H54 (cell line): Measurements from ENCODE around the gene ARPC1B.
"Not testable (repeated sequence)": the region's sequence is repeated elsewhere in the genome, so short reads cannot be mapped to it uniquely, and the experiment has no call there.

ENCODE experiments used
- DNase-seq: peaks from one replicate; pipeline ENCODE4 v3.0.0; 2011; ENCODE audit warnings: low spot score, mixed read lengths; ENCODE audit not compliant: insufficient read length
- FAIRE-seq: peaks from 3 replicates; lab custom pipeline; 2011; peaks lifted over from hg19 to GRCh38; lab: Jason Lieb, UNC
- POLR2A ChIP-seq: IDR thresholded peaks from 2 replicates; pipeline ENCODE4 v1.6.1; 2011; ENCODE audit warnings: low read depth, mild to moderate bottlenecking, low read length

Gene ARPC1B

DNA sequence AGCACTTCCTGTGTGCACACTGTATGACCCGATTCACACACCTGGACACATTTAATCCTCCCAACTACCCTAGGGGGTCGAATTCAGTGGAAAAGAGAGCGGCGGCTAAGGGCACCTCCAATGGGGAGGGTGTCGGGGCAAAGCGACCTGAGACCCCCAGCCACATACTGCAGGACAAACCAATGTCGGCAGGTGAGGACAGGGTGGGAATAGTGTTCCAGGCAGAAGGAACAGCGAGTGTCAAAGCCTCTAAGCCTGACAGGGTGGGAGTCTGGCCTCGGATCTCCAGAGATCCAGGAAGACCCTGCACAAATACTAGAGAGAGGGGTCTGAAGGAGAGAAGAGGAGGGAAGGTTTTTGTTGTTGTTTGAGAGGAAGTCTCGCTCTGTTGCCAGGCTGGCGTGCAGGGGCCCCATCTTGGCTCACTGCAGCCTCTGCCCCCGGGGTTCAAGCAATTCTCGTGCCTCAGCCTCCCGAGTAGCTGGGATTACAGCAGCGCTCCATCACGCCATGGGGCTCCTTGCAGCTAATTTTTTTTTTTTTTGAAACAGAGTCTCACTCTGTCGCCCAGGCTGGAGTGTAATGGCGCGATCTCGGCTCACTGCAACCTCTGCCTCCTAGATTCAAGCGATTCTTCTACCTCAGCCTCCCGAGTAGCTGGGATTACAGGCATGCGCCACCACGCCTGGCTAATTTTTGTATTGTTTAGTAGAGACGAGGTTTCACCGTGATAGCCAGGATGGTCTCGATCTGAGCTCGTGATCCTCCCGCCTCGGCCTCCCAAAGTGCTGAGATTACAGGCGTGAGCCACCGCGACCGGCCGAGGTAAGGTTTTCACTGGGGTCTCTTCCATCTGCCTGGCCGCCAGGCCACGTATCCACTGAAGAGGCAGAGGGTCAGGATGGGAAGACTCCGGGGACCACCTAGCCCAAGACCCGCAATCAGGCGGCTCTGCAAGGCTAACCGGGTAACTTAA lies 1.2 kb upstream of the ARPC1B start:
- DNase-seq (no peak), FAIRE-seq (no peak)
- no peak for TF ChIP-seq POLR2A

DNA sequence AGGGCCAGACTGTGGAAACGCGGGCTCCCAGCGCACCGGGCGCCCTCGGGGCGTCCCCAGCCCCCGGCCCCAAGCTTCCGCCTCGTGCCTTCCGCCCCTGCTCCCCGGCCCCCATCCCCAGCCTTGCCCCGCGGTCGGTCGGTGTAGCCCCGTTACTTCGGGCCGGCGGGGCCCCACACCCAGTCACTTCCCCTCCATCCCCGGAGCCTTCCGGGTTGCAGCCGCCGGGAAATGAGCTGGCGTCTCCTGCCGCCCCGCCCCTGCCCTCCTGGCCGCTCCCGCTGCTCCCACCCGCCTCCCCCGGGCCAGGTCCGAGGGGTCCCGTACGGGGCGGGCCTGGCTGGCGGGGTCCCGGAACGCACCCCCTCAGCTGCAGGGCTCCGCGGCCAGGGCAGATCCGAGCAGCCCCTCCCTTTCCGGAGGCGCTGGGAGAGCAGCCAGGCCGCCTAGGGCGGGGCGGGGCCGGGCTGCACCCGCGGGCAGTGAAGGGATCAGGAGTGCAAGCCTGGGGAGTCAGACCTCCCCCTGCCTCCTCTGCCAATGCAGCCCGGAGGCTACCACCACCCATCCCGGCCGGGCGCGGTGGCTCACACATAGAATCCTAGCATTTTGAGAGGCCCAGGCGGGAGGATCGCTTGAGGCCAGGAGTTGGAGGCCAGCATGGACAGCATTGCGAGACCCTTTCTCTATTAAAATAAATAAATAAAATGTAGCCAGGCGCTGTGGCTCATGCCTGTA lies 709 bp downstream of the ARPC1B start:
- DNase-seq (peak; percentile 85), FAIRE-seq (no peak)
- peak; percentile 71 for TF ChIP-seq POLR2A

DNA sequence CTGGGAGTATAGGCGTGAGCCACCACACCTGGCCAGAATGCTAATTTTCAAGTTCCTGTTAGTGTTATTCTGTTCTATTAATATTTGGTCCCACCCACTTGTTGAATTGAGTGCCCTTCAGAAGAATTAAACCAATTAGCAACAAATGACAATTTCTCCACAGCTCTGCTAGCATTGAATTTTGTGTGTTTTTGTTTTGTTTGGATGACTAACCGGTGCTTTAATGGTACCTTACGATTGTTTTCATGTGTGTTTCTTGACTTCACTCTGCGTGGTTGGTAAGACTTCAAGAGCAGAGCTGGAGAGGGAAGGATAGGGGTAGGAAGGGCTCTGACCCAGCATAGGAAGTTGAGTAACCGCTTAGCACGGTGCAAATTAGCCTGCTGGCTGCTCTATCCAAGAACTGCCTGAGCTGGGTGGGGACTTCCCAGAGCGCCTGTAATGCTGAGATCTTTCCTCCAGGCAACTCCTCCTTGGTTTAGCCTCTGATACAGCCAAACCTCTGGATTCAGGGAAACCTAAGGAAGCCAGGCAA lies 4.6 kb downstream of the ARPC1B start:
- DNase-seq, result peak; percentile 85
- no peak for FAIRE-seq
- TF ChIP-seq POLR2A, result no peak

DNA sequence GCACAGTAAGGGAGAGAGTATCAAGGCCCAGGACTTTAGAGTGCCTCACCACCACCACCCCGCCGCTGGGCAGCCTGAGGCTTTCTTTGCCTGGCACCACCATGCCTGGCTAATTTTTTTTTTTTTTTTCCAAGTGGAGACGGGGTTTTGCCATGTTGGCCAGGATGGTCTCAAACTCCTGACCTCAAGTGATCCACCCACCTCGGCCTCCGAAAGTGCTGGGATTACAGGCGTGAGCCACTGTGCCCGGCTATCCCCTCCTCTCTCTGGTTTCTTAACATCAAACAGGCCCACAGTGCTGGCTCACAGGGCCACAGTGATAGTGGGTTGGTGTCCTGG lies 5.1 kb downstream of the ARPC1B start:
- DNase-seq, FAIRE-seq: not testable (repeated sequence)

DNA sequence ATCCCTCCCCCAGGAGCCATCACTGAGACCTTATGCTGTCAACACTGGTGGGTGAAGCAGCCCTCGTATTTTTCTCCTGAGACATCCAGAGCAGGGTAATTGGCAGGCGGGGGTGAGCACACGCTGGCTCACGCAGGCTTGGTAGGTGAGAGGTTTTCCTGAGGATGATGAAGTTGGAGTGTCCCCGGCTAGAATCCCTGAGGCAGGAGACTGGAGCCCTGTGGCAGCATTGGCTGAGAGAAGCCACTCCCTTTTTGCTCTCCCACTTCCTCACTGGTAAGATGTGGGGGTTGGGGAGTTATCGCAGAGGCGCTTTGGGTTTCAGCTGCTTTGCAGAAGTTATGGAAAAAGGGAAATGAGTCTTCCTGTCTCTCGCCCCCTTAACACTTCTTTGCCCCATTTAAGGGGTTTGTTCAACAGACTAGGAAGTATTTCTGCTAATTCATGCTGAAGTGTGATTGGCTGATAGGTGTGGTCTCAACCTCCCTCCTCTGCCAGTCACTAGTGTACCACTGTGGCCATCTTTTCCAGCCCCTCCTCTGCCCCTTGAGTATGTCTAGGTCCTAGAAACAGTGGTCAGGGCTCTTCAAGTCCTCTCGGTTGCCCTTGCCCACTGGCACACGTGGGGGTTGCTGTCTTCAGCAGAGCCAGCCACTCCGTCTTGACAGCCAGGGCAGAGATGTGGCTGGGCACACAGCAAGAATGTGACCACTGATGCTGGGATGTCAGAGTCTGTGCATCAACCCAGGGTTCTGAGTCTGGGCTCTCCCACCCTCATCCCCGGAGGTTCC lies 5.7 kb downstream of the ARPC1B start:
- FAIRE-seq, result no peak
- no peak for DNase-seq
- TF ChIP-seq POLR2A, result no peak

DNA sequence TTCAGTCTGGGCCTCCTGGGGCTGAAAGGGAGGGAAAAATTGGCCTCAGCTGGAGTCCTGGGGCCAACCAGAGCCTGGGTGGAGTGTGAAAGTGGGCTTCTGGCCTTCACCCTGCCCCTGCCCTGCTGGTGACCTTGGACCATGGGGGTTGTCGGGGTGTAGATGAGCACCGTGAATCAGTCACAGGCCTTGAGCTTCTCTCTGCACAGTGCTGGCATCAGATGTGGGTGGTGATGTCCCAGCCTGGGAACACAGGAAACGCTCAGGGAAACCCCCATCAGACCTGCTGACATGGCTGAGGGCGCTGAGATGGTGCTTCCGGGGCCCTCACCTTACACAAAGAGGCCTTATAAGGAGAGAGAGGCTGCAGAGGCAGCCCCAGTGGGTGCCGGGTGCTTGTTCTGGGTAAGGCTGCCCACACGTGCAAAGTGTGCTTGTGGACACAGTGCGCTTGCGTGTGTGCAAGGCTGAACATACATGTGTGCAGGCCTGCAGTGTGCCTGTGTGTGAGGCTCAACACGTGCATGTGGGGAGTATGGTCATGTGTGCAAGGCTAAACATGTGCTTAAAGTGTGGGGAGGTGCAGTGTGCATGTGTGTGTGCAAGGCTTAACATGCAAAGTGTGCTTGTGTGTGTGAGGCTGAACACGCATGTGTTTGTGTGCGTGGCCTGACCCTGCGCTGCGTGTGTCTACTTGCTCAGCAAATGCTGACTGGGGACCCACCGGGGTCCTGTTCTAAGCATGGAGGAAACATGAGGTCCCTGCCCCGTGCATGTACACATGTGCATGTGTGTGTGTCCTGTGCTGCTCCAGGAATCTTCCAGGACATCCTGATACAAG lies 6.5 kb downstream of the ARPC1B start:
- no peak for TF ChIP-seq POLR2A
- DNase-seq (no peak), FAIRE-seq (no peak)

DNA sequence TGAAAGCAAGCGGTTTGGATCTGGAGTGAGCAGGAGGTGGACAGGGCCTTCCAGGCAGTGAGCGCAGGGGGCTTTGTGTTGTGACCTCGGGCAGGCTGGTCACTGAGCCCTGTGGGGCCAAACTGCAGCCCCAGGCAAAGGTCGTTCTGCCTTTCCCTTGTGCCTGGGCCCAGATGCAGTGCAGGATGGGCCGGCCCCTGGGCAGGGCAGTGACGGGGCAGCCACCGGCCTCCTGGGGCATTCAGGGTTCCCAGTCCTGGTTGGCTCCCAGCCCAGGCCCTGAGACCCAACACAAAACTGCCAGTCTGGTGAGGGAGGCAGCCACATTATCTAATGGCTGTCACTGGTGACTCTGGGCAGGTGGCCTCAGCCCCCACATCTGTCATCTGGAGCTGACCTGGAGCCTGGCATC lies 7.1 kb downstream of the ARPC1B start:
- no peak for TF ChIP-seq POLR2A
- DNase-seq (no peak), FAIRE-seq (no peak)

DNA sequence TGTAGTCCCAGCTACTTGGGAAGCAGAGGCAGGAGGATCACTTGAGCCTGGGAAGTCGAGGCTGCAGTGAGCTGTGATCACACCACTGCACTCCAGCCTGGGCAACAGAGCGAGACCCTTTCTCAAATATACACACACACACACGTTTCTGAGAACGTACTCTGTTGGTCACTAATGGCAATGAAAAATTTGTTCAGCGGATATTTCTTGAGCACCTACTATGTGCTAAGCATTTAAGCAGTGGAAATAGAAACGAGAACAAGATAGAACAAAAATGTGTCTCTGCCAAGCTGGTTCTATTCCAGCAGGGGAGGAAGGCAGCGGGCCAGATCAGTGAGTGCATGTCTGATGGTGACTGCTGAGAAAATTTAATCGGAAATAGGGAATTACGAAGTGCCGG lies 8.7 kb downstream of the ARPC1B start:
- DNase-seq (no peak), FAIRE-seq (no peak)
- TF ChIP-seq POLR2A, result no peak

DNA sequence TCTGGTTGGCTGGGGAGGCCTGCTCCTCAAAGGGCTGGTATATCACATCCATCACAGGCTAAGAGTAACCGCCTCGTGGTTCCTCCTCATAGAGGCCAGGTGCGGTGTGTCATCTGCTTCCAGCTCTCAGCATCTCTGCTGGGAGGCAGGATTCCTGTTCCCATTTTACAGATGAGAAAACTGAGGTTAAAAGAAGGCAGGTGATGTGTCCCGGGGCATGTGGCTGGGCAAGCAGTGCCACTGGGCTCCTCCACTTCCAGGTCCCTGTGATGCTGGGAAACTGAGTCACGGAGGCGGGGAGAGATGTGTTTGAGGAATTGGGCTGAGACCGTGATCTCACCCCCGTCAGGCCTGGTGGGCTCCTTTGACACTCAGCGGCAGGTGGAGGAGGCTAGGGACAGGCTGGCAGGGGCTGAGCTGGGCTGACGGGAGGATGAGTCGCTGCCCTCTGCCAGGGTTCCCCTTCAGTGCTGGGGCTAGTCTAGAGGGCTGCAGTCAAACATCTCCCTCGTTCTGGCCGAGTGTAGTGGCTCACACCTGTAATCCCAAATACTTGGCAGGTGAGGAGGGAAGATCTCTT lies 9.4 kb downstream of the ARPC1B start:
- no peak for FAIRE-seq
- no peak for DNase-seq
- no peak for TF ChIP-seq POLR2A

DNA sequence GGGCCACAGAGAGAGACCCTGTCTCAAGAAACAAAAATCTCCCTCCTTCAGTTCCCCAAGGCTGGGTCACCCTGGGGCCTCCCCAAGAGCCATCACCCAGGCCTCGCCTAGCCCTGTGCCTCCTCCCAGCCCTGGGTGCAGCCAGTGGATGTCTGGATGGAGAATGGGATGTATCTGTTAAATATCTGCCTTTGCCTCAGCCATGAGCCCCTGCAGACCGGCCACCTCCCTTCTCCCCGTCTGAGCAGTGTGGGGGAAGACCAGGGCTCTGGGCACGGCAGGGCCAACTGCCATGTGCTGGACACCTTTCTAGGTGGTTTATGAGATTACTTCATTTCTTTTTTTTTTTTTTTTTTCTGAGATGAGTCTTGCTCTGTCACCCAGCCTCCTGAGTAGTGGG lies 10.0 kb downstream of the ARPC1B start:
- FAIRE-seq, result no peak
- DNase-seq, result no peak
- no peak for TF ChIP-seq POLR2A

DNA sequence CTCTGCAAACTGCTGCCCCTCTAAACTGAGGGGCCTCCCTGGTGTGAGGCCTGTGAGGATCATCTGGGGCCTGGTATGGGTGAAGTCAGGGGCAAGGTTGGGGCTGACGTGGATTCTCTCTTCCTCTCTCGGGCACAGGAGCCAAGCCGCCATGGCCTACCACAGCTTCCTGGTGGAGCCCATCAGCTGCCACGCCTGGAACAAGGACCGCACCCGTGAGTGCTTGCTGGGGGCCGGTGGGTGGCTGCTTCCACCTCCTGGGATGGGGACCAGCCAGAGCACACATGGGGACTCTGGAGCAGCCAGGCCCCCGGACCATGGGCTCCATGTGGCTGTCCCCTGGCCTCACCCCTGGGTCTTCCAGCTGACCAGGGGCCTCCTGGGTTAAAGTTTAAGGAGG lies 11.0 kb downstream of the ARPC1B start:
- FAIRE-seq, result no peak

DNA sequence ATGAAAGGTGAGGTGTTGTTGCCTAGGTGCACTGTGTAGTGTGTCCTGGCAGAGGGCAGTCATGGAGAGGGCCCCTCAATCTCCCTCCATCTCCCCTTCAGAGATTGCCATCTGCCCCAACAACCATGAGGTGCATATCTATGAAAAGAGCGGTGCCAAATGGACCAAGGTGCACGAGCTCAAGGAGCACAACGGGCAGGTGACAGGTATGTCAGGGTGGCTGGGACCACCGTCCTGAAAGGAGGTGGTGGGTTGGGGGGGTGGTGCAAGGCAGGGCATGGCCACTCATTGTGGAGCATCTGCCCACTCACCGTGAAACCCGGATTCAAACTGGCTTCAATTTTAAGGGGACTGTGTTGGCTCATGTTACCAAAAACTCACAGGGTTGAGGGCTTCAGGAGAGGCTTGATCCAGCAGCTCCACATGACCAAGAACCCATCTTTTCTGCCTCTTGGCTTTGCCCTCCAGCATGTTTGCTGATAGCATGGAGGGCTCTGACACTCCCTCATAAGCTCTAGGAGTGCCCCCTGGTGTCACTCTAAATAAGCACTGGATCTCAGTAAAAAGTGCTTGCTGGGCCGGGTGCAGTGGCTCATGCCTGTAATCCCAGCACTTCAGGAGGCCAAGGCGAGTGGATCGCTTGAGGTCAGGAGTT lies 12.2 kb downstream of the ARPC1B start:
- TF ChIP-seq POLR2A, result no peak
- DNase-seq, result no peak
- no peak for FAIRE-seq

More for the DNA sequence above, 11.0 kb downstream of the ARPC1B start:
- DNase-seq, result no peak
- TF ChIP-seq POLR2A, result no peak

DNA sequence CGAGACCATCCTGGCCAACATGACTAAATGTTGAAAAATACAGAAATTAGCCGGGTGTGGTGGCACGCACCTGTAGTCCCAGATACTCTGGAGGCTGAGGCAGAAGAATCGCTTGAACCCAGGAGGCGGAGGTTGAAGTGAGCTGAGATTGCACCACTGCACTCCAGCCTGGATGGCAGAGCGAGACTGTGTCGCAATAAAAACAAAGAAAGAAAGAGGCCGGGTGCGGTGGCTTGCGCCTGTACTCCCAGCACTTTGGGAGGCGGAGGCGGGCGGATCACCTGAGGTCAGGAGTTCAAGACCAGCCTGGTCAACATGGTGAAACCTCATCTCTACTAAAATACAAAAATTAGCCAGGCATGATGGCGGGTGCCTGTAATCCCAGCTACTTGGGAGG lies 12.7 kb downstream of the ARPC1B start:
- not testable (repeated sequence) for FAIRE-seq, DNase-seq
